HL-60 (cell line): Measurements from ENCODE around the gene DZANK1.
A peak's percentile ranks its signal among the peaks of the same experiment; 100 is the strongest.
"Not testable (repeated sequence)": the region's sequence is repeated elsewhere in the genome, so short reads cannot be mapped to it uniquely, and the experiment has no call there.

Experiments
- DNase-seq, 2 experiments: peaks; one replicate each; pipeline ENCODE4 v3.0.0-alpha.2; 2010 to 2020; ENCODE audit warnings: low read depth in 1 of 2, low spot score in 1 of 2
- H3K27ac ChIP-seq: fragments of 250-450 bp; sonication (Bioruptor Pico); replicated peaks from 2 replicates; pipeline ENCODE4 v1.5.1; 2020; ENCODE audit warnings: mild to moderate bottlenecking, moderate library complexity
- H3K27me3 ChIP-seq: fragments of 250-450 bp; sonication (Bioruptor Pico); 2 replicates; pipeline ENCODE4 v1.5.1; 2021; ENCODE audit warnings: mild to moderate bottlenecking, moderate library complexity; ENCODE audit not compliant: insufficient read depth, poor library complexity, severe bottlenecking
- H3K4me3 ChIP-seq: replicated peaks from 2 replicates; pipeline ENCODE4 v1.5.1; 2011; ENCODE audit warnings: mild to moderate bottlenecking, control low read depth, low read length; ENCODE audit not compliant: insufficient read depth
- CTCF ChIP-seq: IDR thresholded peaks from one replicate; pipeline ENCODE4 v1.5.1; 2011; ENCODE audit warnings: low read length, control low read depth, inconsistent platforms; ENCODE audit not compliant: insufficient read depth
- GABPA ChIP-seq: IDR thresholded peaks from 2 replicates; pipeline ENCODE4 v1.6.1; 2012; ENCODE audit warnings: low read depth
- POLR2AphosphoS5 ChIP-seq: IDR thresholded peaks from 2 replicates; pipeline ENCODE4 v1.6.1; 2012; ENCODE audit warnings: low read depth
- REST ChIP-seq: IDR thresholded peaks from 2 replicates; pipeline ENCODE4 v1.6.1; 2012; ENCODE audit warnings: low read depth; ENCODE audit not compliant: insufficient replicate concordance
- SPI1 ChIP-seq: IDR thresholded peaks from 2 replicates; pipeline ENCODE4 v1.6.1; 2012; ENCODE audit warnings: low read depth, mild to moderate bottlenecking, borderline replicate concordance

Gene DZANK1

GRCh38 chr20:18400460-18400859, 66.4 kb downstream of the DZANK1 start:
- Histone ChIP-seq H3K4me3 (no peak overlapping the region), H3K27ac (no peak overlapping the region), H3K27me3 (no peaks in the 10 kb centered on the region)
- TF ChIP-seq CTCF (no peak), SPI1 (no peak), POLR2AphosphoS5 (no peak), REST (no peak)
- DNase-seq: no peak

GRCh38 chr20:18398713-18399112, 68.1 kb downstream of the DZANK1 start:
- H3K27me3 ChIP-seq, H3K27ac ChIP-seq, DNase-seq, H3K4me3 ChIP-seq: not testable (repeated sequence)

GRCh38 chr20:18397030-18397429, 69.8 kb downstream of the DZANK1 start:
- H3K27ac ChIP-seq: no peak overlapping the region
- DNase-seq: peak in 1 of 2 experiments; percentile 14
- H3K27me3 ChIP-seq: no peaks in the 10 kb centered on the region
- H3K4me3 ChIP-seq: no peak overlapping the region
- TF ChIP-seq CTCF (no peak), REST (no peak), SPI1 (no peak)

GRCh38 chr20:18395544-18395943, 71.3 kb downstream of the DZANK1 start:
- H3K27me3 ChIP-seq: no peaks in the 10 kb centered on the region
- DNase-seq: peak in 1 of 2 experiments; percentile 32
- H3K4me3 ChIP-seq: no peak overlapping the region
- H3K27ac ChIP-seq: no peak overlapping the region
- TF ChIP-seq SPI1 (peak; percentile 73), POLR2AphosphoS5 (no peak)

- TF ChIP-seq GABPA (no peak), SPI1 (no peak), CTCF (no peak), POLR2AphosphoS5 (no peak), REST (no peak)
- no peak for DNase-seq
- Histone ChIP-seq H3K27me3 (no peaks in the 10 kb centered on the region), H3K4me3 (no peak overlapping the region), H3K27ac (no peak overlapping the region)
Observed at GRCh38 chr20:18394363-18394762, 72.5 kb downstream of the DZANK1 start.
